Esophagus mucosa (tissue), 1 donor: ENCODE measurements around the gene CAMK1D. TPM values are rescaled to one million over a fixed set of nuclear protein-coding genes. Genes with fewer than 3 reads are reported as not detected.

ENCODE experiments used
- ATAC-seq: fragments of 200-7000 bp; cut with Tn5 transposase; one replicate; pipeline ENCODE4 v1.9.1; 2020
- total RNA-seq: library from RNA; stranded (reverse); gene quantifications from one replicate; pipeline ENCODE4 v1.2.4, GENCODE V29; 2023
- donor health status: DM: yes; HTN: yes; CAD: no.

Gene CAMK1D
- total RNA-seq, 1 donor from 2014 or later, result 10.7 TPM

DNA sequence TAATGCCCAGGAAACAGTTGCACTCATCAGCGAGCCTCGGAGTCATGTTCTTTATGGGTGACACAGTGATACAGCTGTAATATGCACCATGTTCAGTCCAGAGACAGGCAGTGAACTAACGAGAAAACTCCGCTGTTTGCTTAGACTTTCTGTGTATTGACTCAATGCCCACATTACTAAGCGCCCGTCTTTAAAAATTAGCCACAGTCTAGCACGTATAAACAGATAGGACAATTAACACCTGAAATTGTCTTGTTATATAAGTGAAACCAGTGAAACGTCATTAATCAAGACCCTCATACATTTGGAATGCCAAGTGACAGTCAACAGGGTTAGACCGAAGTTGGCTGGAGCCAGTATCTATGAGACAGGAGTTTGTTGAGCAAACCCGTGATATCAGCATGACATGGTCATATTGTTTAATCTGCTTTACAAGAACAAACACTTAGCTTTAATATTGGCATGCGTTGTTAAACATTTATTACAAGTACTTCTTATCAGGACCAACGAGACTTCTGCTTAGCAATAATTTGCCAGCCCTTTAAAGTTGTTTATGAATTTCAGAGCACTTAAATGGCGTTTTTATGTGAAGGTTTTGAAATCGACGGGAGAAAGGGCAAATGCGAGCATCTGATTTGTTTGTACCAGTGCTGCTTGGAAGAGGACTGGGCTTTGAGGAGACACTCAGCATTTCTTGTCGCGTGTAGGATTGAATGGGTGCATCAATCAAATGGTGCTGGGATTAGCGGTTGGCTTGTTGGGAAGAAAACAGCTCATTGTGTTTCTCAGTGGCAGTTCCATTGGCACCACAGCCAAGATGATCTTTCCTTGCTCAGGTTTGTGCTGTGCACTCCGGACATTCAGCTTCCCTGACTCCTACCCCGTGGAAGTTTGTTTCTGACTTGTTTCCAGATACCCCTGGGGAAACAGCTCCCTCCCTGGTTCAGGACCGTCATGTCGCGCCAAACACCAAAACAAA, 56.3 kb downstream of the CAMK1D start:
- ATAC-seq, result no peak

DNA sequence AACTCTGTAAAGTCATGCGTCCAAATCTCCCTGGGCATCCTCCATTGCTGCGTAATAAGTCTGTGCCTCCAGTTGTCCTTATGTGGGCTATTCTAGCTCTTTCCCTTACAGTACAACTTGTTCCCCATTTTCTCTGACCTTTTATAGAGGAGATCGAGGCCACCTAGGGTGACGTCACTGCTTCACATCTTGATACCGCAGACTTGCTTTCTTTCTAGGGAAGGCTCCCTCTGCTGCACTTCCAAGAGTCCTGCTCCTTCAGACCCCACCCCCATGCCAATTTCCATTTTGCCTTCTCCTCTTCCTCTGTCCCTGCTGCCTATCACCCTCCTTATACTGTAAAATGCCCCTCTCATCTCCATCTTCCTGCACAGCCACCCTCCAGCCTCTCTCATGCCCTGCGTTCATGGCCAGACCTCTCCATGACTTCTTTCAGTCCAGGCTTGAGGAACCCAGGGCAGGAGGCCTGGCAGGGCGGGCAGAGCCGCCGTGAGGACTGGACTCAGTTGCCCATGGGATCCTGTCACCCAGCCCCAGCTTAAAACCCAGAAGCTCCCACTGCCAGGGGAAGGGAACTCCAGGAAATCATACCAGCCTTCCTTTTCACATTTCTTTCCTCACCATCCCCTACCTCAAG, 57.5 kb downstream of the CAMK1D start:
- ATAC-seq, result no peak

DNA sequence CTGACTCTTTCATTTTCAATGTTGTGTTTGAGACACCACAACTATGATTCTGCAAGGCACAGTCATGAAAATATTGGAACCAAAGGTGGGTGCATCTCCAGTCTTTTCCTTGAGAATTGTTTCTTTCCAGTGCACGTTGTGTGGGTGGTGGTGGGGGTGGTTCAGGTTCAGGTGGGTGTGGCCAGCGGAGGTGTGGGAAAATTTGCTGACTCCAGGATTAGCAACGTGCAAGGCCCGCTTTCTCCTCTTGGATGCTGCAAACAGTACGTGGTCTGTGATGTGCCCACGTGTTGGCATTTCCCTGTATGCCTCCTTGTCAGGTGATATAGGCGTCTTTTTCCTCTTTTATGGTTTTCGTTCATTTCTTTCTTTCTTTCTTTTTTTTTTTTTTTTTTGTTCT, 59.1 kb downstream of the CAMK1D start:
- no peak for ATAC-seq

DNA sequence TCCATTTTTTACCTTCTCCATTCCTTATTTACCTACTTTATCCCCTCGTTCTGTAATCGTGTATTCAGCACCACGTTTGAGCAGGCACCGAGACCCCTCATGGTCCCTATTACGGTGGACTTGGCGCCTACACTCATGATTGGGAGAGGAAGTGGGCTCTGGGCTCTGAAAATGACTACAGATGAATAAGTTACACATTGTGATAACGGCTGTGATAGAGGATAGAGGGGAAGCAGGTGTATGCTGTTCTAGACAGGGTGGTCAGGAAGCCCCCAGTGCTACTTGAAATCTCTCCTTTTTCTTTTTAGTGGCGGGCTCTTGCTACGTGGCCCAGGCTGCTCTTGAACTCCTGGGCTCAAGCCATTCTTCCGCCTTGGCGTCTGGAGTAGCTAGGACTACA, 59.8 kb downstream of the CAMK1D start:
- ATAC-seq, result no peak

DNA sequence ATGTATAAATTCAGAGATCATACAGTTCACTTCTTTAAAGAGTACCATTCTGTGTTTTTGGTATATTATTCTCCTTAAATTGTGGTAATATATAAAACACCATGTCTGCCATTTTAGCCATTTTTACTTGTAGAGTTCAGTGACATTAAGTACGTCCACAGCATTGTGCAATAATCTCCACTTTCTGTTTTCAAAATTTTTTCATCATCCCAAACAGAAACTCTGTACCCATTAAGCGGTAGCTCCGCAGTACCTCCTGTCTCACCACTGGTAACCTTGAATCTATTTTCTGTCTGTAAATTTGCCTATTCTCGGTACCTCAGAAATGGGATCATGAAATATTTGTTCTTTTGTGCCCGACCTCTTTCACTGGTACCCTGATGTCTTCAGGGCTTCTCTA, 60.3 kb downstream of the CAMK1D start:
- ATAC-seq, result no peak

DNA sequence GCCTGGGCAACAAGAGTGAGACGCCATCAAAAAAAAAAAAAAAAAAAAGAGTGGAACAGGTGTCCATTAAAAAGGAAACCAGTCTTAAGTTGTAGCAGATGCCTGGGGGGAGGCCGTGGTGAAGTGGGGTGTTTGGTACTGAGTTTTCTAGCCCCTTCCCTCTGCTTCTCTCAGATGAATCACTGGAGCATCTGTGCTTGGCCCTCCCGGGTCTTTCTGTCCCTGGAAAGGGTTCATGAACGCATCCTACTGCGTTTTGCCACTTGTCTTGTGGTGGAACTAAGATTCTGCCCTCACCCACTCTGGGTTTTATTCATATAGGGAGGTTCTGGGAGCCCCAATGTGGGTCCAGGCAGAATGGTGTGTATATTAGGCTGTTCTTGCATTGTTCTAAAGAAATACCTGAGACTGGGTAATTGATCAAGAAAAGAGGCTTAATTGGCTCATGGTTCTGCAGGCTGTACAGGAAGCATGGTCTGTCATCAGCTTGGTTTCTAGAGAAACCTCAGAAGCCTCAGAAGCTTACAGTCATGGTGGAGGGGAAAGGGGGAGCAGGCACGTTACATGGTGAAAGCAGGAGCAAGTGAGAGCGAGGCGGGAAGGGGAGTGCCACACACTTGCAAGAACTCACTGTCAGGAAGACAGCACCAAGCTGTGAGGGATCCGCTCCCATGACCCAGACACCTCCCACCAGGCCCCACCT, 63.5 kb downstream of the CAMK1D start:
- ATAC-seq, result no peak

DNA sequence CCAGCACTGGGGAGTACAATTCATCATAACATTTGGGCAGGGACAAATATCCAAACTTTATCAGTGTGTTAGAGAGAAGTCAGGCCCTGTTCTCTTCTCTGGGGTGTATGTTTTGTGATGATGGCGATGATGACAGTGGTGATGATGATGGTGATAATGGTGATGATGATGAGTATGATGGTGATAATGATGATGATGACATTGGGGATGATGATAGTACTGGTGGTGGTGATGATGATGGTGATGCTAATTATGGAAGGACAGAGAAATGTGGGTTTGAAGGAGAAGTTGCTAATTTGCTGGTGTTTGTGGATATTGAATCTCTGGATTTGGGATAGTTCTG, 64.0 kb downstream of the CAMK1D start:
- ATAC-seq, result no peak

DNA sequence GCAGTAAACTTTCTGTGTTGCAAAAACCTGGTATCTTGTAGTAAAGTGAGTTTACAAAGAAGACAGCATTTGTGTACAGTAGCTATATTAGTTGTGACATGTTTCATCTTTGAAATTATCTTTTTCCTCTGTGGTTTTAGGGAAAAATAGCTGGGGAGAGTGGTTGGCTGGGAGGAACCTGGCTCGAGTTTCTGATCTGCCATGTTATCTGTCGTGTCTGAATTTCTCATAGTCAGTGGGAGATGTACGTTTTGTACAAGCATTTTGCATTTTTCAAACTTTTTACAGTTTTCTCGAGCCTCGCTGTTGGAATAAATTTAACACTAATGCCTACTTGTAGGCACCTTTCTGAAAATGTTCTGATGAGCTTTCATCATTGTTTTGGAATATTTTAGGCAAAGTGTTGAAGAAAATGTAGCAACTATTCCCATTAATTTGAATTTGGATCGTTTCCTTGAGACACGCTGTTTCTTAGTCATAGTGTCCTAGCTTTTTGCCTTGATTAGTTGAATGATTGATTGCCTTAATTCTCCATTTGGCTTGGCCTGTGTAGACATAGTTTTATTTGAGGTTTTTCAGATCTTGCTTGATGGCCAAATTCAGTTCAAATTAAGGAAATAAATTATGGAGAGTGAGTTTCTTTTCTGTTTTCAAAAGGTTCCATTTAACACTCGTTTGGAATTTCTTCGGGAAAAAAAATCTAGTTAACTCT, 65.1 kb downstream of the CAMK1D start:
- no peak for ATAC-seq

DNA sequence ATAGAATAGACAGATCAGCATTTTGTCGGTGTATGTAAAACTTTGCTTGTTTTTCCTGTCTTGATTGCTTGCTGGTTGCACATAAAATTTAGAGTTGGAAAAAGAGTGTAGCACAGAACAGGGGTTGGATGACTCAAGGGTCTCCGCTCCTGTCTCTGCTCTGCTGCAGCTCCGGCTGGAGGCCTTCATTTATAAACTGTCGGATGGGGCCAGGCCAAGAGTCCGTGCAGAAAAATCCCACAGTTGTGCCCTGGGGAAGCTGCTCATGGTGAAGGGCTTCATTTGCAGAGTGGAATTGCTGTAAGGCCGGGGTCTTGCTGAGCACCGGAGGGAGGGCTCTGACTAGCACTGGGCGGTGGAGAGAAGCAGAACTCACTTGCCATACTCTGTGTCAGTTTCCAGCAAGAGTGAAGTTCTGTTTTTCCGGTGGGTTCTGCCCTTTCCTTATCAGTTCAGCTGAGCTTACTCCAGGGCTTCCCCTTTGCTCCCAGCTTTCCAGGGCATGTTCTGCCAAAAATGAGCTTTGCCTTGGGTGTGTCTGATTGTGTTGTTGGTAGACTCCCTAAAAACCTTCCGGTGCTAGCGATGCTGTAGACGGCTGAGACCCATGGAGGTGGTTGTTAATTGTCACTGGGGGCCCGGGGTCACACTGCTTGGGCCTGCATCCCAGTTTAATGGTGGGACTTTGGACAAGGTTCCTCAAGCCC, 67.2 kb downstream of the CAMK1D start:
- no peak for ATAC-seq

DNA sequence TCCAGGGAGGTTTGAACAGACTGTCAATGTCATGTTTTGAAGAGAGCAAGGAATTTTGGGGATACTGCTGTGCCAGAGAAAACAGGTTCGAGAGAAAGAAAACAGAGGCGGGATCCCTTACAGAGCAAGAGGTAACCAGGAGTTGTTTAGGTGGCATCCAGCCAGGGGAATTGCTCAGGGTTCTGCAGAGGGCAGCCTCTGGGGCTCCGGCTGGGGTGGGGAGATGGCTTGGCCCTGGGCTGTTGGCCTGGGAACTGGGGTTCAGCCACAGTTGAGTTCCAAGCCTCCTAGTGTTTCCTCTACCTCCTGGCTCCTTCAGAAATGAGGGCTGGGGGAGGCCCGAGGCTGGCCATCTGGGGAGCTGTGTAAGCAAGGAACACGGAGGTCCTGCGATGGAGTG, 68.0 kb downstream of the CAMK1D start:
- no peak for ATAC-seq

DNA sequence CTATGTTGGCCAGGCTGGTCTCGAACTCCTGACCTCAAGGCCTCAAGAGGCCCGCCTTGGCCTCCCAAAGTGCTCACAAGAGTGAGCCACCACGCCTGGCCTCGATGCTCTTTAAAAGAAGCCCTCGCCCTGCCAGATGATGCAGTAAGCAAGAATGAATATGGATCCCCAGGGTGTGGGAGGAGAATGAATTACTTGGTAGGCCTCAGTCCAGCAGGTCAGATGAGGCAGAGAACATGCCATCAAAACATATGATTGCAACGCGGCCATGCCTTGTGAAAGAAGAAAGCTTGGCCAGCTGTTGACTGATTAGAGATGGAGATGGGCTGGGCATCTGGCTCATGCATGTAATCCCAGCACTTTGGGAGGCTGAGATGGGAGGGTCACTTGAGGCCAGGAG, 68.7 kb downstream of the CAMK1D start:
- no peak for ATAC-seq

DNA sequence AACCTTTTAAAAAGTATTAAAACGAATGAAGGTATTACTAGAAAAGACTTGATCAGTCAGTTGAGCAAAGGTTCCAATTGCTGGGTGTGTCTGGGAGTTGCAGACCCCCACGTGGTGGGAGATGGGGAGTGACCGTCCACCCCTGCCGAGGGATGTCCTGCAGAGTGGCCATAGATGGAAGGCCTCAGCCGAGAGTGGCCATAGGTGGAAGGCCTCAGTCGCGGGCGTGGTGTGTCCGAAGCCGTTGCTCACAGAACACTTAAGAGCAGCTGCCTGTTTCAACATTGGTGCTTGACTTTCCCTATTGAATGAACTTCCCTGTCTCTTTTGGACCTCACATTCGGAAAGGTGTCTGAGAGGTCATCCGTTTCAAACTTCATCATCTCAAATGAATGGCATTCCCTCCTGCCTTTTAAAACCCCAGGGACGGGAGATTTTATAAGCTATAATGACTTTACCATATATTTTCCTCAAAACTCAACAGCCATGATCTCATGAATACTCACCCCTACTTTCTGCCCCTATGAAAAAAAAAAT, 69.4 kb downstream of the CAMK1D start:
- peak; percentile 12 for ATAC-seq

DNA sequence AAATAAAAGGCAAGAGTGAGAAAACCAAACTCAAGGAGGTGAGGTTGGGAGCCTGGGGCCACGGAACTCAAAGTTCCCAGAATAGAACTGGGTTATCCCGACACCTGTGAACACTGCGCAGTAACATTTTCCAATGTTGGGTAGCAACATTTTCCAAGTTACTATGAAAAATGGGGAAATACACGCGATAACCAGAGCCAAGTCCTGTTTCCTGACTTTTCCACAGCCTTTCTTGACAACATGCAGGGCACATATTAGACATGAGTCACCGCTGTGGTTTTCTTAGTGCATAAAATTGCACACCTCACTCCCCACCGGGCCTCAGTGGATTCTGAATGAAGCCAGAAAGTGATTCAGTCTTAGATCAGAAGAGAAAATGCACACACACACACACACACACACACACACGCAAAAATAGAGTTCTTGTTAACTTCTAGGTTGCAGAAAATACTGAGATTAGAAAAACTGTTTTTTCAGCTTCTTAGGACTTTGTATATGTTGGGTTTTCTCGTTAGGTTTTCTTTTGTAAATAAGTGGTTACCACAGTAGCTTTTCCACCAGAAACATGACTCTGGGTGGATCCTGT, 70.0 kb downstream of the CAMK1D start:
- peak; percentile 77 for ATAC-seq

DNA sequence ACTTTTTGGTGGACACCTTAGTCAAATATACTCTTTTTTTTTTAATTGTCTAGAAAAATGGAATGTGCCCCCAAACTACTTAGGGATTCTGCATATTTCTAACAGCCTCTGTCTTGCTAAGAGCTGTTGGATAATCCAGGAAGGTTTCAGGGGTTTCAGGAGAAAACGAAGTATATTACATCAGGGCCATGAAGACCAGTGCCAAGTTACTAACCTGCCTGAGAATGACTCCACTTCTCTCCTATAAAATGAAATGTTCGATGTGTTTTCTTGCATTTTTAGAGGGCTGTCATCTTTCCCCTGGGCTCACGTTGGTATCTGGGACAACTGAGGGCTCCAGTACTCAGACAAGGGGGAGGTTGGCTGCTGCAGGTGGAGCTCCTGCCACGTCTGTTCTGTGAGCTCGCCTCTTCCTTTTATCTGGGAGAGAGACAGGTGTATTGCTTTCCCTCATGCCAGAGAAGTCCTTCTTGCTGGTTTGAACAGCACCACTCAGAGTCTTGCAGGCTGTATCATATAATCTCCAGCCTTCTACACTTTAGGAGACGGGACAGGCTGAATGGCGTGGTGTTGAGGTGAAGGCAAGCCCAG, 71.3 kb downstream of the CAMK1D start:
- no peak for ATAC-seq

DNA sequence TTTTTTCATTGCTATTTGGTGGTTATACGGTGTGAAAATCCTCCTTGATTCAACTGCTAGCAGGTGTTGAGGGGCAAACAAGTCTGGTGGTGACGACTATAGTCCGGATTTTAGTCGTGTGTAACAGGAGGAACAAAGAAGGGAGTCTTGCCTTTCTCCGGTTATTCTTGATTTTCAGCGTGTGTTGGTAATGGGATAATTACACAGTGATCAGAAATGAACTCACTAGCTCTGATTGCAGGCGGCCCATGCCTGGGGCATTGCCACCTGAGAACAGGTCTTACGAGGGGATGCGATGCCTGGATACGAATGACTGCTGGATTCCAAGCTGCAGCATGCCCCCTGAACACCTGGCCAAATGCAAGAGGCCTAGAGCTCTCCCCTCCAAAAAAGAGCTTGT, 72.8 kb downstream of the CAMK1D start:
- peak; percentile 81 for ATAC-seq

DNA sequence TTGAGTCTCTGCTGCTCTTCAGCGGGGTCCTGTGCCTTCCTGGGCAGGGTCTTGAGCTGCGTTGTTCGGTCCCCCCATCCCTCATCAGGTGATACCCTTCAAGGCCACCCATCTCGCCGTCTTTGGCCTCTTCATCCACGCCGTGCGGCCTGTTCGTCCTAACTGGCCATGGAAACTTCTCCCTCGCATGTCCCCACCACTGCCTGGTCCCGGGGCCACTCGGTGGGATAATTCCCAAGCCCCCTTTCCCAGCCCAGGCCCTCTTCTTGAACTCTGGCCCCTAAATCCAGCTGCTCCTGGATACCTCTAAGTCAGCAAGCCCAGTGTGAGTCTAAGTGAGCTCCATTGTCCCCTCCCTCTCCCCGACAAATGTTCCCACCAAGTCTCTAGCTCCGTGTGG, 74.5 kb downstream of the CAMK1D start:
- no peak for ATAC-seq

DNA sequence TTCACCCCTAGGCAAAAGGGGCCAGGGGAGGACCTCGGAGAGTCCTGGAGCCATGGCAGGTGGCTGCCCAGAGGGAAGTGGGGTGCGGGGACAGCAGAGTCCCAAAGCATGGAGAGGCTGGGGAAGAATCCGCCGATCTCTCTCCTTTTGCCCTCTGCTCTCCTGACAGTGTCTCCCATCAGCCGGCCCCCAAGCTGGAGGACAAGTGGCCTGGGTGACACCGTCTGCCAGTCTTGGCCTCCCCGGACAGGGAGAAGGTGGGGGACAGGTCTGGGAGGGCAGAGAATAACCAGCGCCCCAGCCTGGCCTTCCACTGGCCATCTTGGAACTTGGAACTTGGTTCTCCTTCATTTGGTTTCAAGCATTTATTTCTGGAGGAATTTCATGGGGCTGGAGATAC, 77.9 kb downstream of the CAMK1D start:
- no peak for ATAC-seq

DNA sequence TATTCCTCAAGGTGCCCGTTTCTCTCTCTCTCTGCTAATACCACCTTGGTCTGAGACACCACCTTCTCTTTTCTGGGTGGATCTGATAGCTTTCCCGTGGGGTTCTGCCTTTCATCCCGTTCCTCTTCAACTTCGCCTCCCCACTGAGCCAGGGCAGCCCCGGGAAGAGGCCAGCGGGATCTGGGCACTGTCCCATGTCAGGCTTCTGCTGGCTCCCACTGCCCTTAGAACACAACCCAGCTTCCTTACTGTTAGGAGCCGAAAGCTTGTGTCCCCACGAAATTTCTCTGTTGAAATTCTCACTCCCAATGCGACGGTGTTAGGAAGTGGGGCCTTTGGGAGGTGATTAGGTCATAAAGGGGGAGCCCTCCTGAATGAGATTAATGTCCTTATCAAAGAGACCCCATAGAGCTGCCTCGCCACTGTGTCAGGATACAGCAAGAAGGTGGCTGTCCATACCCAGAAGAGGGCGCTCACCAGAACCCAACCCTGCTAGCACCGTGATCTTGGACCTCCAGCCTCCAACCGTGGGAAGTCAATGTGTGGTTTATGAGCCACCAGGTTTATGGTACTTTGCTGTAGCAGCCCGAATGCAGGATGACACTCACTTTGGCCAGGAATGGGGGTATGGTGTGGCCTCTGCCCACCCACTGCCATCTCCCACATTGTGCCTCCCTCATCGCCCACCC, 79.2 kb downstream of the CAMK1D start:
- no peak for ATAC-seq

DNA sequence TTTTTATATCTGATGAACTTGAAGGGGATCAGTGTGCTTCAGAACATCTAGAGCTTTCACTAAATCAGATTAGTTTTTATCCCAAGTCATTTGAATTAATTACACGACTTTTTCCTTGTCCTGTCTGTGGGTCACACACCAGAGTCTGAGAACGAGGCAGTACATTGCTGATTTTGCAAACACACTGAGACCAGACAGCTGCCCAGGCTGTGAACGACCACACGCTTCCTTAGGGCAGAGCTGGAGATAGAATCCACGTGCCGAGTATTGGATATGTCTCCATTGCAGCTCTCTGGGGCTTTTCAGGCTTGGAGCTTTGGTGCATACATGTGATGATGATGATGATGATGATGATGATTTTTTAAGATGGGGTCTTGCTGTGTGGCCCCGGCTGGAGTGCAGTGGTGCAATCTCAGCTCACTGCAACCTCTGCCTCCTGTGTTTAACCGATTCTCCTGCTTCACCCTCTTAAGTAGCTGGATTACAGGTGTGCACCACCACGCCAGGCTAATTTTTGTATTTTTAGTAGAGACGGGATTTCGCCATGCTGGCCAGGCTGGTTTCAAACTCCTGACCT, 81.1 kb downstream of the CAMK1D start:
- no peak for ATAC-seq
